ENCODE data around the gene ZNF227. TPM values are rescaled to one million over a fixed set of nuclear protein-coding genes. Genes with fewer than 3 reads are reported as not detected.
"Not testable (repeated sequence)": the region's sequence is repeated elsewhere in the genome, so short reads cannot be mapped to it uniquely, and the experiment has no call there.

ZNF227 gene
- total RNA-seq, 1 experiment from 2014 or later: 15.4 TPM

DNA sequence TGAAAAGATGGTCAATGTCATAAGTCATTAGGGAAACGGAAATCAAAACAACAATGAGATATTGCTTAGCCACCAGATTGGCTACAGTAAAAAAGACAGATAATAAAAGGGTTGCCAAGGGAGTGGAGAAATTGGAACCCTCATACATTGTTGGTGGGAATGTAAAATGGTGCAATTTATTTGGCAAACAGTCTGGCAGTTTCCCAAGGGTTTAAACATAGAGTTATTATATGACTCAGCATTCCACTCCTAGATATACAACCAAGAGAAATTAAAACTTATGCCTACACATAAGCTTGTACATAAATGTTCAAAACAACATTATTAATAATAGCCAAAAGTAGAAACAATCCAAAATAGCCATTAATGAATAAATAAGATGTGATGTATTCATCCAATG, 9.9 kb upstream of the ZNF227 start:
- POLR2A ChIA-PET: no interaction called here
- CTCF ChIA-PET: no interaction called here
- TF ChIP-seq, protein P1, sequence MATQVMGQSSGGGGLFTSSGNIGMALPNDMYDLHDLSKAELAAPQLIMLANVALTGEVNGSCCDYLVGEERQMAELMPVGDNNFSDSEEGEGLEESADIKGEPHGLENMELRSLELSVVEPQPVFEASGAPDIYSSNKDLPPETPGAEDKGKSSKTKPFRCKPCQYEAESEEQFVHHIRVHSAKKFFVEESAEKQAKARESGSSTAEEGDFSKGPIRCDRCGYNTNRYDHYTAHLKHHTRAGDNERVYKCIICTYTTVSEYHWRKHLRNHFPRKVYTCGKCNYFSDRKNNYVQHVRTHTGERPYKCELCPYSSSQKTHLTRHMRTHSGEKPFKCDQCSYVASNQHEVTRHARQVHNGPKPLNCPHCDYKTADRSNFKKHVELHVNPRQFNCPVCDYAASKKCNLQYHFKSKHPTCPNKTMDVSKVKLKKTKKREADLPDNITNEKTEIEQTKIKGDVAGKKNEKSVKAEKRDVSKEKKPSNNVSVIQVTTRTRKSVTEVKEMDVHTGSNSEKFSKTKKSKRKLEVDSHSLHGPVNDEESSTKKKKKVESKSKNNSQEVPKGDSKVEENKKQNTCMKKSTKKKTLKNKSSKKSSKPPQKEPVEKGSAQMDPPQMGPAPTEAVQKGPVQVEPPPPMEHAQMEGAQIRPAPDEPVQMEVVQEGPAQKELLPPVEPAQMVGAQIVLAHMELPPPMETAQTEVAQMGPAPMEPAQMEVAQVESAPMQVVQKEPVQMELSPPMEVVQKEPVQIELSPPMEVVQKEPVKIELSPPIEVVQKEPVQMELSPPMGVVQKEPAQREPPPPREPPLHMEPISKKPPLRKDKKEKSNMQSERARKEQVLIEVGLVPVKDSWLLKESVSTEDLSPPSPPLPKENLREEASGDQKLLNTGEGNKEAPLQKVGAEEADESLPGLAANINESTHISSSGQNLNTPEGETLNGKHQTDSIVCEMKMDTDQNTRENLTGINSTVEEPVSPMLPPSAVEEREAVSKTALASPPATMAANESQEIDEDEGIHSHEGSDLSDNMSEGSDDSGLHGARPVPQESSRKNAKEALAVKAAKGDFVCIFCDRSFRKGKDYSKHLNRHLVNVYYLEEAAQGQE (IDR thresholded peaks at IDR 0.05; ENCODE audit: insufficient read depth in 1 of 2, low read depth in 2 of 2, low read length in 1 of 2): no peak
- TF ChIP-seq, protein P2, sequence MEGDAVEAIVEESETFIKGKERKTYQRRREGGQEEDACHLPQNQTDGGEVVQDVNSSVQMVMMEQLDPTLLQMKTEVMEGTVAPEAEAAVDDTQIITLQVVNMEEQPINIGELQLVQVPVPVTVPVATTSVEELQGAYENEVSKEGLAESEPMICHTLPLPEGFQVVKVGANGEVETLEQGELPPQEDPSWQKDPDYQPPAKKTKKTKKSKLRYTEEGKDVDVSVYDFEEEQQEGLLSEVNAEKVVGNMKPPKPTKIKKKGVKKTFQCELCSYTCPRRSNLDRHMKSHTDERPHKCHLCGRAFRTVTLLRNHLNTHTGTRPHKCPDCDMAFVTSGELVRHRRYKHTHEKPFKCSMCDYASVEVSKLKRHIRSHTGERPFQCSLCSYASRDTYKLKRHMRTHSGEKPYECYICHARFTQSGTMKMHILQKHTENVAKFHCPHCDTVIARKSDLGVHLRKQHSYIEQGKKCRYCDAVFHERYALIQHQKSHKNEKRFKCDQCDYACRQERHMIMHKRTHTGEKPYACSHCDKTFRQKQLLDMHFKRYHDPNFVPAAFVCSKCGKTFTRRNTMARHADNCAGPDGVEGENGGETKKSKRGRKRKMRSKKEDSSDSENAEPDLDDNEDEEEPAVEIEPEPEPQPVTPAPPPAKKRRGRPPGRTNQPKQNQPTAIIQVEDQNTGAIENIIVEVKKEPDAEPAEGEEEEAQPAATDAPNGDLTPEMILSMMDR (IDR thresholded peaks at IDR 0.05): no peak
- TF ChIP-seq POLR2AphosphoS5 (IDR thresholded peaks at IDR 0.05; ENCODE audit: low read depth, low read length): no peak
- Histone ChIP-seq H3K36me3 (ENCODE audit: control insufficient read depth, insufficient read depth, low read length) (no peaks in the 10 kb centered on the region), H3K4me1 (ENCODE audit: control insufficient read depth, insufficient read depth, low read length) (no peaks in the 10 kb centered on the region), H3K27me3 (ENCODE audit: control insufficient read depth, insufficient read depth, low read length) (no peaks in the 10 kb centered on the region), H3K9me3 (ENCODE audit: control insufficient read depth, insufficient read depth, low read depth, low read length) (no peaks in the 10 kb centered on the region), H3K4me3 (ENCODE audit: low read depth in 2 of 2, low read length in 2 of 2) (no peak overlapping the region), H3K27ac (ENCODE audit: low read length) (no peak overlapping the region)
- in situ Hi-C loops (cut with HindIII; ENCODE audit: low pct_unique_long_range_greater_than_20kb, low sequenced_read_pairs) (no loop called here), intact Hi-C loops (cut with micrococcal nuclease; ENCODE audit: unreplicated experiment) (no loop called here)
- DNase-seq (ENCODE audit: low read depth, low spot score) (no peak), ATAC-seq (no peak)
- BruUV-seq (replicated peaks): no TSS peak

DNA sequence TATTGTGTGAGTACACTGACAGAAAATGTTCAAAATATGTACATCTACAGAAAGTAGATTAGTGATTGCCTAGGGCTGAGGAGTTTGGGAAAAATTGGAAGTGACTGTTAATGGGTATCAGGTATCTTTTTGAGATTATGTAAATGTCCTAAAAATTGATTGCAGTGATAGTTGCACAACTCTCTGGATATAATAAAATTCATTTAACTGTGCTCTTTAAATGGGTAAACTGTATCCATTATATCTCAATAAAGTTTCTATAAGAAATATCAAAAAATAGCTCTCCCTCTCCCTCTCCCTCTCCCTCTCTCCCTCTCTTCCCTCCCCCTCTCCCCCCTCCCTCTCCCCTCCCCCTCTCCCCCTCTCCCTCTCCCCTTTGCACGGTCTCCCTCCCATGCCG, 9.4 kb upstream of the ZNF227 start:
- Histone ChIP-seq H3K27ac (ENCODE audit: low read length) (no peak overlapping the region), H3K9me3 (ENCODE audit: control insufficient read depth, insufficient read depth, low read depth, low read length) (no peaks in the 10 kb centered on the region), H3K36me3 (ENCODE audit: control insufficient read depth, insufficient read depth, low read length) (no peaks in the 10 kb centered on the region), H3K4me3 (ENCODE audit: low read depth in 2 of 2, low read length in 2 of 2) (no peak overlapping the region), H3K4me1 (ENCODE audit: control insufficient read depth, insufficient read depth, low read length) (no peaks in the 10 kb centered on the region), H3K27me3 (ENCODE audit: control insufficient read depth, insufficient read depth, low read length) (no peaks in the 10 kb centered on the region)
- intact Hi-C loops (cut with micrococcal nuclease; ENCODE audit: unreplicated experiment): no loop called here
- ChIA-PET CTCF (no interaction called here), POLR2A (no interaction called here)
- TF ChIP-seq TCF7L2 (IDR thresholded peaks at IDR 0.05; ENCODE audit: low read depth, low read length): no peak
- no peak for TF ChIP-seq POLR2AphosphoS5 (IDR thresholded peaks at IDR 0.05; ENCODE audit: low read depth, low read length)
- TF ChIP-seq, protein P1 (IDR thresholded peaks at IDR 0.05; ENCODE audit: insufficient read depth in 1 of 2, low read depth in 2 of 2, low read length in 1 of 2): no peak
- TF ChIP-seq, protein P2 (IDR thresholded peaks at IDR 0.05): no peak
- no peak for TF ChIP-seq SIN3A (IDR thresholded peaks at IDR 0.05; ENCODE audit: borderline replicate concordance, insufficient read depth, low read depth, low read length)
- in situ Hi-C loops (cut with HindIII; ENCODE audit: low pct_unique_long_range_greater_than_20kb, low sequenced_read_pairs): no loop called here
- no TSS peak for BruUV-seq (replicated peaks)
- DNase-seq (ENCODE audit: low read depth, low spot score): no peak
- no peak for ATAC-seq

DNA sequence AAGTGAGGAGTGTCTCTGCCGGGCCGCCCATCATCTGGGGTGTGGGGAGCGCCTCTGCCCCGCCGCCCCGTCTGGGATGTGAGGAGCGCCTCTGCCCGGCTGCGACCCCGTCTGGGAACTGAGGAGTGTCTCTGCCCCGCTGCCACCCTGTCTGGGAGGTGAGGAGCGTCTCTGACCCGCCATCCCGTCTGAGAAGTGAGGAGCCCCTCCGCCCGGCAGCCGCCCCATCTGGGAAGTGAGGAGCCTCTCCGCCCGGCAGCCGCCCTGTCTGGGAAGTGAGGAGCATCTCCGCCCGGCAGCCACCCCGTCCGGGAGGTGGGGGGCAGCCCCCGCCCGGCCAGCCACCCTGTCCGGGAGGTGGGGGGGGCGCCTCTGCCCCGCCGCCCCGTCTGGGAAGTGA, 8.5 kb upstream of the ZNF227 start:
- BruUV-seq (replicated peaks); POLR2A ChIA-PET: not testable (repeated sequence)

More for the DNA sequence above, 8.5 kb upstream of the ZNF227 start:
- H3K4me3 ChIP-seq (ENCODE audit: low read depth in 2 of 2, low read length in 2 of 2); H3K9me3 ChIP-seq (ENCODE audit: control insufficient read depth, insufficient read depth, low read depth, low read length); DNase-seq (ENCODE audit: low read depth, low spot score); ATAC-seq; H3K36me3 ChIP-seq (ENCODE audit: control insufficient read depth, insufficient read depth, low read length); CTCF ChIA-PET; H3K27me3 ChIP-seq (ENCODE audit: control insufficient read depth, insufficient read depth, low read length); H3K27ac ChIP-seq (ENCODE audit: low read length); in situ Hi-C loops (cut with HindIII; ENCODE audit: low pct_unique_long_range_greater_than_20kb, low sequenced_read_pairs); intact Hi-C loops (cut with micrococcal nuclease; ENCODE audit: unreplicated experiment); H3K4me1 ChIP-seq (ENCODE audit: control insufficient read depth, insufficient read depth, low read length): not testable (repeated sequence)
